IPS-NIHi11 (cell line): ENCODE data around the gene C1orf159.

Experiments used
- DNase-seq: peaks from one replicate; pipeline ENCODE4 v3.0.0; 2012; ENCODE audit warnings: mixed read lengths, low spot score

Gene C1orf159

DNA sequence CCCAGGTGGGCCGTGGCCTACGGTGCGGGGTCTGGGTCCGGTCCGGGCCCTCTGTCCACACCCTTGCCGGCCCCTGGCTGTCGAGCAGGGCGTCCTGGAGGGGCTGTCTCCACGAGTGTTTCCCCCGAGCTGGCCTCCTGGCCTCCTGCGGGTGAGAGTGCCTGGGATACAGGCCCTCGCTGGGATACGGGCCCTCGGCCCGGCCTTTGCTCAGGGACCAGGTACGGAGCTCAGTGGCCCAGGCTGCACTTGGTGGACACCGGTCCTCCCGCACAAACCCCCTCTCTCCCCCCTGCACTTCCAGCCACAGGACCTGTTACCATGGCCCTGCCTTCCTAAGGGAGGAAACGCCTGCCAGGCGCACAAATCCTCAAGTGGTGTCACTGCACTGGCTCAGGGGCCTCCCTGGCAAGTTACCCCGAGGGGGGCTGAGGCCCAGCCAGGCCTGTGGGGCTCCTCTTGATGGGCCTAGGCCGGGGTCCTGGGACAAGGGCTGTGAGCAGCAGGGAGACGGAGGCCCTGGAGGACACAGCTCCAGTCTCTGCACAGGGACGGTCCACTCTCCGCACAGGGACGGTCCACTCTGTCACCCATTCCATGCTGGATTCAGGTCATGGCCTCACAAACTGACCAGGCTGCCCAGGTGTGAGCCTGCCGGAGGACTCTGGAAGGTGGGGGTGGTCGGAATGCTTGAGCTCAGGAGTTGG is 23.6 kb downstream of the C1orf159 start:
- no peak for DNase-seq

DNA sequence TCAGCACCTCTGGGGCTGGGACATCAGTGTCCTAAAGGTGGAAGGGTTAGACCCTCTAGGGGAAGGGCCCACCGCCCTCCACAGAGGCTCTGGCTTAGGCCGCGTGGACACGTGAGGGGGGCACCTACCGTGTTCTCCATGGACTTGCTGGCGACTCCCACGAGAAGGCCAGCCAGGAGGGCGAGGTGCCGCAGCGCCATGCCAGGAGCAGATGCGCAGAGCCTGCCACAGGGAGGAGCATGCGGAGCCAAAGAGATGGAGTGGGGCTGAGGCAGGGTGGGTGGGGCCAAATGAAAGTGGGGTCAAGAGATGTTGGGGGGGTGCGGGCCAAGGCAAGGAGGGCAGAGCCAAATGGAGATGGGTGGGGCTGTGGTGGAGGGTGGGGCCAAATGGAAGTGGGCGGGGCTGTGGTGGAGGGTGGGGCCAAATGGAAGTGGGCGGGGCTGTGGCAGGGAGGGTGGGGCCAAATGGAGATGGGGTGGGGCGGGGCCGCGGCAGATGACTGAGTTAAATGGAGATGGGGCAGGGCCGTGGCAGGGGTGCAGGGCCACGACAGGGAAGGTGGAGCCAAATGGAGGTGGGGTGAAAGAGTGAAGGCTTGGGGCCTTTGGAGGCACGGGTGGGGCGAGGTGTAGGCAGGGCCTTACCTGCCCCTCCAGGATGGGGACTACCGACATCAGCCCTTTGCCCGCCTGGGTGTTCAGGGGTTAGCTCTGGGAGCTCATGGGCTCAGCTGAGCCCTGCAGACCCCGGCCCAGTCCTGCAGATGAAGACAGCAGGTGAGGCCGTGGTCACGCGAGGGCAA is 24.3 kb downstream of the C1orf159 start:
- DNase-seq: peak; percentile 79

DNA sequence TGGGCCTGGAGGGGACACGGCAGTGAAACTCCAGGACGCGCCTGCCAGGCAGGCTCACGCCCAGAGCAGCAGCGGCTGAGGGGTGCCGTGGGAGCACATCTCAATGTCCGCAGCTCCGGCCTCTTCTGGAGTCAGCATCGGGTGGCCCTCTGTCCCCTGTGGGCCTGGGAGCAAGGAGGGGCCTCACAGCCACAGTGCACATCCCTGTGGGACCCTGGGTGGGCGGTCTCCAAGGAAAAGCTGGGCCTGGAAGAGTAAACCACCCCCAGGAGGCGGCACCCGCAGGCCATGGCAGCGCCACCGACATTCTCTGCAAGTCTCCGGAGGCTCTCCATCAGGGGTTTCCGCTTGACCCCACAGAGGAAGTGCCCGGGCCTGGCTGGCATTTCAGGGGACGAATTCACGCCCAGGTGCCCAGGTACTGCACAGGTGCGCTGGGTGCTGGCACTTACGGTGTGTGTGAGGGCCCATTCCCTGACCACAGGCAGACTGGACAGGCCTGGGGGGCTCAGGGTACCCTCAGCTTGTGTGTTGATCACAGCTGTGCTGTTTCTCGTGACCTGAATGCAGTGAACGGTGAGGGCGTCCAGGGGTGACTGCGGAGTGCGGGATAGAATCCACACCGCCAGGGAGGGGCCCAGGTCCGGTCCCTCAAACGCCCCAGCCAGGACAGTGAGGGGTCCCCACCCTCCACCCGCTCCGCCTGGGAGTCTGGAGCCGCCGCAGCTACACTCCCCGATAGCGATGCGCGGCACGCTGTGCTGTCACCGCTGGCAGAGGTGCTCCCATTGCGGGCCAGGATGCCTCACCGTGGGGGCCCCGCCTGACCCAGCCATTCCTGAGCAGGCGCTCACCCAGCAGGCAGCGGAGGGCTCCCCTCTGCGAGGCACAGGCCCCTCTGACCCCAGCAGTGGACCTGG is 25.2 kb downstream of the C1orf159 start:
- no peak for DNase-seq

DNA sequence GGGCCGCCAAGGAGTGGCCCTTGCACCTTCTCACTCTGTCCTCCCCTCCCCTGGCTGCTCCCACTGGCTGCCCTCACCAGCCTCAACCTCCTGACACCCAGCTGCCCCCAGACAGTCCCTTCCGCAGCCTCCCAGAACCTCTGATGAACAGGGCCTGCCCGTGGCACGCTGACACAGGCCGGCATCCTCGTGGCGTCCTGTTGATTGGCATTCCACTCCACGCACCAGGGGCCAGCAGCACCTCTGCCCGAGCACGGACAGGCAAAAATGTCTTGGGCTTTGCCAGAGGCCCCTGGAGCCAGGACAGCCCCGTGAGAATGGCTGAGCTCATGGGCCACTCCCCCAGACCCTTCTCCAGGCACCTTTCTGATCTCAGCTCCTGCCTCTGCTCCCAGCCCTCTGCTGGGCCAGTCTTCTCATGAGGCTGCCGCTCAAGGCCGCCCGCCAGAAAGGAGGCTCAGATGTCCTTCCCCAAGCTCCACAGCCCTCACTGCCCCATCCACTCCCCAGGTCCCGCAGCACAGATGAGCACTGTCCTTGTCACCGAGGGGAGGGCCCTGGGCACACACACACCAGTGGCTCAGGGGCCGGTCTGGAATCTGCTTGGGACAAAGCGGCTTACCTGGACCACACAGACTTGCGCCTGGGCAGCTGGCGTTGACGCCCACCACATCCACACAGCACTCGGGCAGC is 26.0 kb downstream of the C1orf159 start:
- DNase-seq: no peak

DNA sequence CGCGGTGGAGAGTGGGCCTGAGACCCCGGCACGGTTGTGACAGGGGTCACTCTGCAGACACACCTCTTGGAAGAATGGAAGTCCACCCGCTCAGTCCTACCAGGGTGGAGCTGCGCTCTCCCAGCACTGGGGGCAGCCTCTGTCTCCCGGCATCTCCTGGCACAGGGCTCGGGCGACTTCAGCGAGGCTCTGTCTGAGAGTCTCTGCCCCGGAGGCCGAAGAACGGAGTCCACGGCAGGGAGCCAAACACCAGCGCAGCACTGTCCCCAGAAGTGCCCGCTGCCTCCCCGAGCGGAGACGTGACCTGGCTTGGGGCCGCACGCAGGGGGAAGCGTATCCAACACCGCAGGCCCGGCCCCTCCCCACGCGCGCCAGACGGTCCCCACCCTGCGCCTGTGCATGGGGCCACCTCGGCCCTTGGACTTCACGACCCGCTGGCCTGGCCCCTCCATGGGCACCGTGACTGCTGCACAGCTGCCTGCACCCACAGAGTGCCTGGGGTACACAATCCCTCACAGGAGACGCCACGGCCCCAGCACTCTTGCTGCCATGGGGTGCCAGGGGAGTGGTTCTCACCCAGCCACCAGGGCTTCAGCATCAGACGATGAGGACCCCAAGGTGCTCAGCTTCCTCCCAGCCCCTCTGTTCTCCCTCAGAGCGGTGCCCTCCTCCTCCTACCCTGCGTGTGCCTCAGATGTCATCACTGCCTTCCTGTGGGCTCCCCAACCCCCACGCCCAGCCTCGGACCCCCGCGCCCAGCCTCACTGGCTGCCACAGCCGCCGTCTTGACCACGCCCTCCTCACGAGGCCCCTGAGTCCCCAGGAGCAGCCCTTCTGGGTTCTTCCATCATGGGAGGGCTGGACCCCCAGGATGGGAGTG is 26.8 kb downstream of the C1orf159 start:
- DNase-seq: no peak

DNA sequence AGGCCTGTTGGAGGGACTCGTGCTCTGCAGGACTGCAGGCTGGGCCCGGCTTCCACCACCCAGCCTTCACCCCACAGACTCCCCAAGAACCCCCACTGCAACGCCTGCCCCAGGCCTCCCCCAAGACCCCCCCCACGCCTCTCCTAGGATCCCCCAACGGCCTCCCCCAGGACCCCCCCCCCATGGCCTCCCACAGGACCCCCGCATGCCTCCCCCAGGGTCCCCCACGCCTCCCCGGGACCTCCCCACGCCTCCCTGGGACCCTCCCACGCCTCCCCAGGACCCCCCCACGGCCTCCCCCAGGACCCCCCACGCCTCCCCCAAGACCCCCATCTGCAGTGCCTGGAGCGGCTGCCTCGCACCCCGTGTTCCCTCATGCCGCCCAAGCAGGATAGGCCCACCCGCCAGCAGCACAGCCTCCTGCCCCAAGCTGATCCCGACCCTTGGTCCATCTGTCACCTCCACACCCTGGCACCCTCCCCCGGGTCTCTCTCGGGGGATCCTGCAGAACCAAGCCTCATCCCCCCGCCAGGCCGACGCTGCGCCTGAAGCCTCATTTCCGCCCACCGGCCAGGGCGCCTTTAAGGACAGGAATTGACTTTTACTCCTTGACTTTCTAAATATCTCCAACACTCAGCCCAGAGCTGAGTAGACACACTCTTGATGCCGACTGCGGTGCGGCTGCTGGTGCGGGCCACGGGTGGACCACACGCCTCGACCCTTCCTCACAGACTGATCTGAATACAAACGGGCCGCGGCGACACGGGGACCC is 27.7 kb downstream of the C1orf159 start:
- no peak for DNase-seq

DNA sequence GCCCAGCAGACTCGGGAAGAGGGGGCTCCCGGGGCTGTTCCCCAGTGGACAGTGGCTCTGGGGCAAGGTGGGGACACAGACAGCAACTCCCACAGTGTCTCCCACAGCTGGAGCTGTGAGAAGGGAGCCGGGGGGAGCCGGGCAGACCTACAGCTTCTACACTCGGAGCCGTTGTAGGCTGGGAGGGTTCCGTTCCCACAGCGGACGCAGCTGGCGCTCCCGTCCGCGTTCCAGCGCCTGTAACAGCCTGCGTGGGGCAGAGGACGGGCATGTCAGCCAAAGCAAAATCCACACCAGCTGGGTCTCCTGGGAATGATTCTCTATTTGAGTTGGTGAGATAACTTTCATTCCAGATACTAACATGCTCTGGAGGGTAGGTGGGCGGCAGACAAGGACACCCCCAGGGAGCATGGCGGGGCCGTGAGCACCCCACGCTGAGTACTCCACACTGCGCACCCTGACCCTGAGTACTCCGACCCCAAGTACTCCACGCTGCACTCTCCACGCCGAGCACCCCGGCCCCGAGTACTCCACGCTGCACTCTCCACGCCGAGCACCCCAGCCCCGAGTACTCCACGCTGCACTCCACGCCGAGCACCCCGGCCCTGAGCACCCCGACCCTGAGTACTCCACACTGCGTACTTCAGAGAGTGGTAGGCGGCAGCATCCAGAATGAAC is 28.4 kb downstream of the C1orf159 start:
- no peak for DNase-seq

DNA sequence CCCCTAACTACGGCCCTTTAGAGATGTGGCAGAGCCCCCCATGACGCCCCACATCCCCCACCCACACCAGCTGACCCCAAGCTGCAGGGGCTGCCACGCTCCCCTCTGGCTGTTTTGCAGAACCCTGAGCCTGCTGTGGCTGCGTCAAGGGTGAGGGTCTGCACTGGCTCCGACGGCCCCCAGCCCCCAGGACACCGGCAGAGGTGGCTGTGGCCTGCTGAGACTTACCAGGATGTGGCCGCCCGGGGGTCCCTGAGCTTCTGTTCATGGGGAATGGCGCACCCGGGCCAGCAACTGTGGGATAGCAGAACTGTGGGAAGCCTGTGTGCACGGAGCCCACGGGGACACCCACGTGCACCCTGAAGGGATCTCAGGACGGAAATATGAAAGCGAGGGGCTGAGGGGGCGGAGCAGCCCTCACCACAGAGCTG is 29.0 kb downstream of the C1orf159 start:
- no peak for DNase-seq

DNA sequence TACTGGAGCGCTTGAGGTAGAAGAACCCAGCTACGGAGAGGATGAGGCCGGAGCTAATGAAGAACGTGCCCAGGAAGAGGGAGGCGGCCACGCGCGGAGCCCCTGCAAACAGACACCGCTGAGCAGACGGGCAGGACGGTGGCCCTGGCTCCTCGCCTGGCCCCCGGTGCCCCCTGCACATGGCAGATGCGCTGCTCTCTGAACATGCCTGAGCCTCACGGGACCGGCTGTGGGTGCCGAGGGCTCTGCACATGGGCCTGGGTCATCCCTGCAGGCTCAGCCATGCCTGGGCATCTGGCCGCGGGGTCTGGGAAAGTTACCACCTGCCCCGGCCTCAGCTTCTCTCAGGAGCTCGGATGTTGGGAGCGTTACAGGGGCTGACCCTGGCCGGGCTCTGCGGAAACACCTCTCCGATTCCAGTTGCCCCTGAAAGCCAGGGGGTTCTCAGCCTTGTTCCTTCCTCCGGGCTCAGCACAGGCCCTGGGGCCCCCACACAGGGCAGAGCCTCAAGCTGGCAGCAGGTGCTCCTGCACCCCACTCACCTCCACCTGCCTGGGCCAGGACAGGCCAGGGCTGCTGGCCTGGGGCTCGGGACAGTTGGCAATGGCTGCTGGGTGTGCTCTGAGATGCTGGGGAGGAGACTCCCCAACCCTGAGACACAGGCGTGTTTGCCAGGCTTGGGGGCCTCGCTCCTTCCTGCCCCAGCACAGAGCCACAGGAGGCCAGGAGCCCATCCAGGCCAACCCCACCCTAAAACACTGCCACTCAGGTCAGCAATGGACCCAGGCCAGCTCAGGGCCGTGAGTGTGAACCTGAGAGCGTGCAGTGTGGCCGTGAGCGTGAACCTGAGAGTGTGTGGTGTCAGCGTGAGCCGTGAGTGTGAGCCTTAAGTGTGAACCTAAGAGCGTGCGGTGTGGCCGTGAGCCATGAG is 29.7 kb downstream of the C1orf159 start:
- DNase-seq: no peak

DNA sequence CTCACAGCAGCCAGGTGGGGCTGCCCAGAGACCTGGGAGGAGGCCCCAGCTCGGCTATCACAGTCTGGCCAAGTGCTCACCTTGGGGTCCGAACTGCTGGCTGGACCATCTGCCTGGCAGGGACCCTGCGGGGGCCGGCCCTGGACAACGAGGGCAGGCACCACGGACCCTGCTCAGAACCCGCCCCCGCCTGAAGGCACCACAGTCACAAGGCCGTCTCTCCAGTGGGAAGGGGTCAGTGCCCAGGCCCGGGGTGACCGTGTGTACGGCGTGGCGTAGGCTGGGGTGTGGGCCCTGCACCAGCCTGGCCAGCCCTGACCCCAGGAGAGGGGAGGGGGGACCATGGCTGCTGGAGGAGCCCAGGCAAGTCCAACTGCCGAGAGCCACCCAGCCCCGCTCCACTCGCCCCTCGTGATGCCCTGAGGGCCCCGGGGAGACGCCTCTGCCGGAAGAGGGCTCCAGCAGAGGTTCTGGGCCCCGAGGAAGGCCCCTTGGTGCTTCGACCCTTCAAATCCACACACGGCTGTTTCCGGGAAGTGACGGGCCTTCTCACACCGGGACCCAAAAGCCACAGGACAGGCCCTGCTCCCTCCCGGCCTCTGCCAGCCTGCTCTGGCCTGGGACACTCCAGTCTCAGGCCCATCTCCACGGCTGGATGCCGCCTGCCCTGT is 30.6 kb downstream of the C1orf159 start:
- no peak for DNase-seq

DNA sequence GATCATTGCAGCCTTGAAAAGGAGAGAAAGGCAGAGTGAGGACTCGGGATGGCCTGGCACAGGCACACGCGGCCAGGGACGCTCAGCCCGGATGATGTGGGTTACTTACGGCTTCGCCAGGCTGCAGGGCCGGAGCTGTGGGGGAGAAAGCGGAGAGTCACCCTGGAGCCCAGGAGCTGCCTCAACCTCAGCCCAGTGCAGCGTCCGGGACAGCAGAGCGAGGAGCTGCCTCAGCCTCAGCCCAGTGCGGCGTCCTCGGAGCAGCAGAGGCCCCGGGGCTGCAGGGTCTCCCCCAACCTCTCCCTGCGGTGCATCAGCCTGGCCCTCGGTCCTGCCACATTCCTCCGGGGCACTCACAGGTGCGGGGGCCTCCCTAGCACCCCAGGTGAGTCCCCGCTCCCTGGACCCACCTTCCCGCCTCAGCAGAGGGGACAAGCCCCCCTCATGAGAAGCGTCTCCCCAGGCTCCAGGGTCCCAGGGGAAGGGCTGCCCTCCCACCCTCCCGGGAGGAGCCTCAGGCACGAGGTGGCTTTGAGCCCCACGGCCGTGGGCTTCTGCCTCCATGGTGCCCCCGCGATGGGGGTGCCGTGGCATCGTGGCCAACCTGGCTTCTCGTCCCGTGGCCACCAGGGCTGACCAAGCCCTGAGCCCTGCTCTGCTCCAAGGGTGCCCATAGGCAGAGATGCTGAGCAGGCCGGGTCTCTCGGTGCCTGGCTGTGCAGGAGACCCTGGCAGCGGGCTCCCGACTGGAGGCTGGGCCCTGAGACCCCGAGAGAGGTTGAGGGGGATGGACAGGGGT is 31.3 kb downstream of the C1orf159 start:
- DNase-seq: no peak

DNA sequence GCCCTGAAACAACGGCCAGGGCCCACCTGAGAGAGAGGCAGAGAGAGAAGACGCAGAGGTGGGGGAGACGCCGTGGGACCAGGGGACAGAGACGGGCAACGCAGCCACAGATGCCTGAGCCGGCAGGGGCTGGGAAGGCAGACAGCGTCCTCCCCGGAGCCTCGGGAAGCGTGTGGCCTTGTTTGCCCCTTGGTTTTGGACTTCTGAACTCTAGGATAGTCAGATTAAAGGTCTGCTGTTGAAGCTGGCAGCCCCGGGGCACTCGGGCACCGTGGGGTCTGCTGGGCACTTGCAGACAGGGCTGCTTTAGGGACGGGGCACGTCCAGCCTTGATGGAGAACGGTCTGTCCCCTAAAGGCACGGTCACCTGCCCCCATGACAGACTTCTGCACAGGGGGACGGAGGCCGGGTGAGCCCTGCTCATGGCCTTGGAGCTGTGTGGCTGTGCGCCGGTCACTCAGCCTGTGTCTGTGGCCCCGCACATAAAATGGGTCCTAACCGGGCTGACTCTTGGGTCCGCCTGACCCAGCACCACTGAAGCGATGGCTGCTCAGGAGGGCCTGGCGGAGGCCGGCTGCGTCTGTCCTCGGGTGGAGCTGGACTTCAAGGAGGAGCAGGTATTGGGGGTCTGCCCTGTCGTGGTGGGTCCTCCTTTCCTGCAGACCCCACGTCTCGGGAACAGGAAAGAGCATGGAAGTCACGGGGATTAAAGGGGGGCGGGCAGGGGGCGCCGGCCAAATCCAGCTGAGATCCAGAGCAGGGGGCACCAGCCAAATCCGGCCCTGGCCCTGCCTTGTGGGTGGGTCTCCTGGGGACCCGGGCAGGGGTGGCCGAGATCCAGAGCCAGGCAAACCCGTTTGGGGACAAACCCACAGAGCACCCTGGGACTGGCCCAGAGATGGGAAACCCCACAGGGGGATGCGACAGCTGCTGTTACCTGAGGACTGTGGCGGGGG is 32.2 kb downstream of the C1orf159 start:
- DNase-seq: no peak

DNA sequence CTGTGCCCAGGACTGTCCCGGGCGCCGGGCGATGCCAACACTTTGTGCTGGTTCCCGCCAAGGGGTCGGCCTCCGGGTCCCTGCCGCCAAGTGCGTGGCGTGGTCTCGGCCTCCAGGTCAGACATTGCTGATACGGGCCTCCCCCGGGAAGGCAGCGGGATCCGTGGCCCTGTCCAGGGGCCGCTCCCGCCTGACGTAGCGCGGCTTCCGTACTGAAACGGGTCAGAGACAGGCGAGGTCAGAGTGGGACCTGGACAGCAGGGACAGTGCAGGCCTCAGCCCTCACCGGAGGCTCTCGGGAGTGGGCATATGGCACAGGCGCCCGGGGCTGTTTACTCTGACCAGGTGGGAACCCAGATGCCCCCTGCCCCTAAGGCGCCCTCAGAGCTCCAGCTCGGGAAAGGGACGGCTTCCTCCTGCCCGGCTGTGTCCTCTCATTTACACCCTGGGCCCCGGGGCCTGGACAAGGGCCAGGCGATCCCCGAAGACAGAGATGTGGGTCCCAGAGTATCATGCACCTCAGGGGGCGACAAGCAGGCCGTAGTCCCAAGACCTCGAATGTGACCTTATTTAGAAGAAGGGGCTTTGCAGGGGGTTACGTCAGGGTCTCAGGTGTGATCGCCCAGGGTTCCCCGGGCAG is 33.0 kb downstream of the C1orf159 start:
- DNase-seq: no peak

DNA sequence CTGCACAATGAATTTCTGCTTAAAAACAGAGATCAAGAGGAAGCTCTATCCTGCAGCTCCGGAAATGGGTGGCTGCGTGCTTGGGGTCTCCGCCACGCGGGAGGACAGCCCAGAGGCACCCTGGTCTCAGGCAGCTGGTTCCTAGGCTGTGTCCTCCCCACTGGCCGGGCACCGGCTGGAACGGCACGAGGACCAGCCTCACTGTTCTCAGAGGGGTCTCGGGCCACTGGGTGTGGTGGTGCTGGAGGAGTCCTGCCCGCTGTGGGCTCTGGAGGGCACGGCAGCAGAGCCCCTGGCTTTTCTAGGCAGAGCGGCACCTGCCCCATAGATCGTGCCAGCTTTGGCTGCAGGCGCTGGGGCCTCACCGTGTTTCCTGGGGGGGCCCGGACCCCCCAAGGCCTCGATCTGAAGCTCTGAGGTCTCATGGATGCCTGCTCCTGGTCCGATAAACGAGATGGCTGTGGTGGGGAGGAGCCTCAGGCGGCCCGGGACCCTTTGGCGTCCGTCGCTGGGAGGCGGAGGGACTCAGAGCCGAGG is 33.6 kb downstream of the C1orf159 start:
- DNase-seq: no peak
